ENCODE measurements around the gene DACH1.

DACH1 gene

DNA sequence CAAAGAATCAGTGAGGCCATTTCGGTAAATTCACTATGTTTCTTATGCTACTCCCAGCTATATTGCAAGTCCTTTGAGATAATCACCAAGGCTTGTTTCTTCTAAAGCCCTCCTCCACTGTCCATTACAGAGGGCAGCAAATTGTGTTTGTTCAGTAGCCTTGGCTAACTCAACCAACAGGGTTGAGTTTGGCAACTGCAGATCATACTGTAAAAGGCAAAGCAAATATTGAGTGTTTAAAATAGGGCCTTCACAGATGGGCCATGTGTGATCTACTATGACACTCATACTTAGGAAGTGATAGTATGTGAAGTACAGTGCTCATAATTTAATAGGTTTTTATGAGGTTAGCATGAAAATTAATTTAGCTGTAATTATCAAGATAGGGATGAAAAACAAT is 171.3 kb downstream of the DACH1 start:
- DNase-seq = no peak

DNA sequence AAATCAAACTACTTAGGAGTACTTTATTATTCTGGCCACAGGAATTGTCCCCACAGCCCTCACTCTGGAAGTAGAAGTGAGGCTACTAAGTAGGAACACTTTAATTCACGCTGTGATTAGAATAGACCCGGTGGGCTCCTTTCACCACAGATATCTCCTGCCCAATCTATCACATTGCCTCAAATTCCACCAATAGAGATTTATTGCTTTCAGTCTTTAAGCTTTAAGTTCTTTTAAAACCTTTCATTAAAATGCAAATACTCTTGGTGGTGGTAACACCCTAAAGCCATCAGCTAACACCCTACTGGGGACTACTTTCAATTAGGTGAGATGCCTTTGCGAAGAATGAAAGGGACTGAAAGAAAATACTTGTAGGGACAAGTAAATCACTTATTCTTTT is 181.9 kb downstream of the DACH1 start:
- no peak for DNase-seq

DNA sequence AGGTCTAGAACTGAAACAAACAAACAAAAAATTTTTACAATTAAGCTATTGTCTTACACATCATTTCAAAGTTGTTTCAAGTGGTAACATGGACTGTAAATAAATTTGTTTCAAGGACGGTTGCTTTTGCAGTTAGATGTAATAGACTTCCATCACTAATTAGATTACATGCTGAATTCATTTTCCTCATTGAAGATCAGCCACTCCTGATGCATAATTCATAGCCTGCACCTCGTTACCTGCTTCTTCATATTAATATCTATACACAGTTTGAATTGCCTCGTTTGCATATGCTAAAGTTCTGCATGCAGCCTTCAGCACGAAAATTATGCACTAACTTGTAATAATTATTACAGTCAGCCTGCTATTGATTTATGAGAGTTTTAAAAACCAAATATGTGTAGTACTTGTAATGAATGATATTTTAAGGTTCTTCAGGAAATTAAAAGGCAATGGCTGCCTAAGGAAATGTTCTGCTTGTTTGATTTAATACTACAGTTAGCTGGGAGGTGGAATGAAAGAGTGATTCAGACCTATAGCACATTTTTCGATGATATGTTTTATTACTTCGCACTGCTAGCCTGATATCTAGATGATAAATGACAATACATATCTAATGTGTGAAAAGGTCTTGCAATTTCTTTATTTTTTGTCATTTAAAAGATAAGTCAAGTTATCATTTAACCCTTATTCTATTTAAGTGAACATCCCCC is 184.9 kb downstream of the DACH1 start:
- no peak for DNase-seq

DNA sequence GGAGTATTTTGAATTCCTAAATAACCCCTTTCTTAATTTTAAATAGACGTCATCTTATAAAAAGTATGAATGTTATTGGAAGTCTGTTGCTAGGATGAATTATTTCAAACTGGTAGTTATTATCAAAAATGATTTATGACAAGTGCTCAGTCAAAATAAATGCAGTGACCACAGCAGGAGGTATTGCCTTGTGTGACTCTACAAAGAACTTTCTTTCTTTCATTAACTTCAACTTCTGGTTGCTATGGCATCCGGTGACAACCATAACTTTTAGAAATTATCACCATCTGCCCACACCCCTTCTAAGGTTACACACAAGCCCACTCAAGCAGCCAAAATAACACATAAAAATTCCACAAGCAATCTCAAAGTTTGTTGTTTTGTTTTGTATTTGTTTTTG is 189.9 kb downstream of the DACH1 start:
- no peak for DNase-seq

- no peak for DNase-seq
Measured at GRCh38 chr13:71672512-71672911, 194.5 kb downstream of the DACH1 start.

DNA sequence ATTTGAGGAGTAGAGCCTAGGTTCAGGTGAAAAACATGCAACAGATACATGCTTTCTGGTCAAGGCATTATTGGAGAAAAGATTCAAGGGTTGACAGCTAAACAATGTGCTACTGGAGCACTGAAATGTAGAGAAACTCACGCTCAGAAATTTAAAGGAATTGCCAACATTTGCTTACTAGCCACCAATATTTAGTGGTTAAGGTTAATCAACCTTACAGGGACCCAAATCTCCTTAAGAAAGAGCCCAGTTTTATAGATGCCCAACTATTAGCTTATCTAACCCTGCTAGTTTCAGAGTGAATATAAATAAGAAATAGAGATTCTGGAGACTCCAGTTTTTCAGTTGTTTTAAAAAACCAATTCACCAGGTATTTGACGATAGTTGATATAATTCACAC is 203.6 kb downstream of the DACH1 start:
- DNase-seq = no peak

DNA sequence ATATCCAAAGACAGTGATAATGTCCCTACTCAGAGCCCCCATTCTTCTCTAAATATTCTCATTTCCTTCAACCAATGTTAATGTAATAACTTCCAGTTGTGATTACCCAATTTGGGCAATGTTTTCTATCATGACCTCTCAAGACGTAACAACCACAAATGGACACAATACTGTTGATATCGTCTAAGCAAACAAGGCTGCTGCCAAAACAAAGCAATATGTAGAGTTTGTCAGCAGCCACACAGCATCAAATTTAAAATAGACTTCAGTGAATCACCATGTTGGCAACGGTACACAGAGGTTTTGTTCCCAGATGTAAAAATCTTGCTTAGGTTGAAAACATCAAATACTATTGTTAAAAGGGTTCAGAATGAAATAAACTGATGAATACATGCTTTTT is 205.1 kb downstream of the DACH1 start:
- DNase-seq = peak; percentile 19

DNA sequence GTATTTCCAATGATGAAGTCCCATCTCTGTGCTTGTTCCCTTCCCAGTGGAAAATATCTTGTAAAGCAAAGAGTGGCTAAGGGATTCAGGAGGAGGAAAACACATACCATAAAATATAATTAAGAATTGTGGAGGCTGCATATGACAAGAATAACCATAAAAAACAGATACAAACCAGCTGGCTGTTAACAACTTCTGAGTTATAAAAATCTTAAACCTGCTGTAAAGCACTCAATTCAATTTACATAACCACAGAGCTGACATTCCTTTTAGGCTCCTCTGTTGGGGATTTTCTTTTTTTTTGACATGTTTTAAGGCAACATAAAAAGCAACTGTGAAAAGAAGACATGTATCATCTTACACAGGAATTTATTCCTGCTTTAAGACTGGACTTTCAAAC is 207.6 kb downstream of the DACH1 start:
- DNase-seq = no peak

- no peak for DNase-seq
Measured at GRCh38 chr13:71645467-71645866, 221.5 kb downstream of the DACH1 start.

- no peak for DNase-seq
Measured at GRCh38 chr13:71644579-71644978, 222.4 kb downstream of the DACH1 start.

GRCh38 chr13:71643448-71643860 is 223.6 kb downstream of the DACH1 start:
- no peak for DNase-seq

GRCh38 chr13:71638751-71639150 is 228.3 kb downstream of the DACH1 start:
- DNase-seq = no peak

GRCh38 chr13:71634602-71635443 is 232.2 kb downstream of the DACH1 start:
- DNase-seq = no peak

GRCh38 chr13:71634182-71634581 is 232.8 kb downstream of the DACH1 start:
- DNase-seq = no peak

GRCh38 chr13:71632721-71633120 is 234.3 kb downstream of the DACH1 start:
- no peak for DNase-seq

- no peak for DNase-seq
Measured at GRCh38 chr13:71632206-71632605, 234.8 kb downstream of the DACH1 start.

DNA sequence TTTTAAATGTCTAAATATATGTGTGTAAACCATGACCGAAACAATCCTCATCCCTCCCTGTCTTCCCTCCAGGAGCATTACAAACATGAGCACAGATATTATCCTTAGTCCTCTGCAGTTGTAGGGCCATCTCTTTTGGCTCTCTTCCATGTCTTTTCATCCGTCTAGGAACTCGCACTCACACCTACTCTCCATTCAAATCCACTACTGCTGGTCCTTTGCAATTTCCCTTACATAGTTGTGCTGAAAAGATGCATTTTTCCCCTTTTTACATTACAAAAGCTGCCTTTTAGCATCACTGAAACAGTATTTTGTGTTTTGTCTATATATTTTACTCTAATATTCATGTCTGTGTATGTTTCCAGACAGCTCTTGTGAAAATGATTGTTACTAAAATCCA is 237.8 kb downstream of the DACH1 start:
- DNase-seq = no peak

- DNase-seq = no peak
Measured at GRCh38 chr13:71626421-71627117, 240.4 kb downstream of the DACH1 start.

- no peak for DNase-seq
Measured at GRCh38 chr13:71625694-71626093, 241.3 kb downstream of the DACH1 start.

DNA sequence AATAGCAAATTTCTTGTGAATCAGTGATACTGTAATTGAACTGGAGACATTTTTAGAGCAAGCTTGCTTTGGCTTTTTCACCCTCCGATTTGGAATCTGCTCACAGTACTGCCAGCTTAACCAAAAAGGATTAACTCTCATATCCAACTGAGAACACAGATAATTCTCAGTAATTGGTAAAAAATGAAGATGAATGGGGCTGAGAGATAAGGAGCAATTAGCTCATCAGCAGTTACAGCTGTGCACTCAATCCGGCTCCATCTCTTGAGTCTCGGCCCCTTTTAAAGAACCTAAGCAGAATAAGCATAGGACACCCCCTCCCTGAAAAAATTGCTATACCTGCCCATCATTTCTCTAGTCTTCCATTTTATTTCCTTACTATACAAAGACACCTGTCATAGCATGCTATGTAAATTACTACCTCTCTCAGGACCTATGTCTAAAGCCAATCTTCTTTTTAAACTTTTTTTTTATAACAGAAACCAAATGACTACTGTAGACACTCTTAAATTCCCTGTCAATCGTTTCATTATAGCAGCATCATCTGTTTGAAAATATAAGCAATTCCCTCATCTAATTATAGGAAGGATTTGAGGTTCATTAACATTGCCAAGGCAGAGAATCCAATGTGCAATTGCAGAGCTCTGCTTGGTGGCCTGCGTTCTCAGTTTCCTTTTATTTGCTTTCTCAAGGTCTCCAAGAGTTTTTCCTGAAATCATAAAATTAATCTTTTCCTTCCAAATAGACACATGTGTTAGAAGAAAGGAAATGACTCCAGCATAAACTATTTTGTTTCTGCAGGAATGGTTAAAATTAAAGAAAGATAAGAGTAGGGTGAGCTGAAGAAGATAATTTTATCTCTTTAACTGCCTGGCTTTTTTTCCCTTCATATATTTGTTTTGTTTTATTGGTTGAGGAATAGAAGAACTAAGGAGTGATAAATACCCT is 242.1 kb downstream of the DACH1 start:
- peak; percentile 35 for DNase-seq

GRCh38 chr13:71621174-71622124 is 245.6 kb downstream of the DACH1 start:
- DNase-seq = peak; percentile 53

Measured in NCI-H1105 treated with DMSO at 0.1 percent for 48 hours (cell line).